PC-3 (cell line): ENCODE data around the gene CLASP1. TPM values are rescaled to one million over a fixed set of nuclear protein-coding genes. Genes with fewer than 3 reads are reported as not detected.
"Not testable (repeated sequence)": the region's sequence is repeated elsewhere in the genome, so short reads cannot be mapped to it uniquely, and the experiment has no call there.

Experiments
- ATAC-seq: fragments of 200-7000 bp; cut with Tn5 transposase; 2 replicates; pipeline ENCODE4 v1.9.1; 2020; ENCODE audit warnings: mild to moderate bottlenecking, moderate library complexity
- BruUV-seq: library from RNA; stranded (reverse); fragments of 400-500 nt; replicated peaks from 2 replicates; lab custom pipeline; 2021; lab: Mats Ljungman, UMichigan
- CTCF ChIA-PET: fragments of 300-600 bp; sonication (Branson Sonifier 250); formaldehyde crosslinking; loops from one replicate; lab custom pipeline; 2022; ENCODE audit warnings: antibody characterized with exemption; lab: Charles Lee
- POLR2A ChIA-PET: fragments of 300-600 bp; sonication (Branson Sonifier 250); formaldehyde crosslinking; loops from one replicate; lab custom pipeline; 2022; ENCODE audit warnings: antibody characterized with exemption; ENCODE audit not compliant: unreplicated experiment; lab: Charles Lee
- DNase-seq: peaks from one replicate; pipeline ENCODE4 v3.0.0-alpha.2; 2015
- H2AFZ ChIP-seq: fragments of 300-600 bp; sonication (generic); 2 replicates; pipeline ENCODE4 v1.6.0; 2016; ENCODE audit warnings: antibody characterized with exemption, low read length
- H3F3A ChIP-seq: fragments of 300-600 bp; sonication (generic); one replicate; pipeline ENCODE4 v1.6.0; 2017; ENCODE audit warnings: antibody characterized with exemption, low read length, control low read depth, mild to moderate bottlenecking; ENCODE audit not compliant: unreplicated experiment
- H3K27ac ChIP-seq: fragments of 300-600 bp; sonication (generic); 2 replicates; pipeline ENCODE4 v1.5.1; 2016; ENCODE audit warnings: mild to moderate bottlenecking, low read length
- H3K27me3 ChIP-seq: fragments of 300-600 bp; sonication (generic); 2 replicates; pipeline ENCODE4 v1.6.1; 2016; ENCODE audit warnings: low read length, mixed read lengths
- H3K36me3 ChIP-seq: fragments of 300-600 bp; sonication (generic); 2 replicates; pipeline ENCODE4 v1.6.1; 2016; ENCODE audit warnings: low read depth, mixed run types, low read length, mixed read lengths
- H3K4me1 ChIP-seq: fragments of 300-600 bp; sonication (generic); 2 replicates; pipeline ENCODE4 v1.5.1; 2016; ENCODE audit warnings: low read length; ENCODE audit not compliant: insufficient read depth
- H3K4me2 ChIP-seq: fragments of 300-600 bp; sonication (generic); 2 replicates; pipeline ENCODE4 v1.6.0; 2016; ENCODE audit warnings: low read length
- H3K4me3 ChIP-seq: fragments of 300-600 bp; sonication (generic); 2 replicates; pipeline ENCODE4 v1.5.1; 2016; ENCODE audit warnings: mild to moderate bottlenecking, low read length, mixed read lengths
- H3K79me2 ChIP-seq: fragments of 300-600 bp; sonication (generic); 2 replicates; pipeline ENCODE4 v1.6.1; 2017; ENCODE audit warnings: low read length, mixed read lengths
- H3K9ac ChIP-seq: fragments of 300-600 bp; sonication (generic); 2 replicates; pipeline ENCODE4 v1.6.0; 2016; ENCODE audit warnings: mild to moderate bottlenecking, low read length
- H3K9me2 ChIP-seq: fragments of 300-600 bp; sonication (generic); replicated peaks from 2 replicates; pipeline ENCODE4 v1.6.1; 2016; ENCODE audit warnings: mixed run types, low read length, mixed read lengths
- H3K9me3 ChIP-seq: fragments of 300-600 bp; sonication (generic); 2 replicates; pipeline ENCODE4 v1.6.1; 2016; ENCODE audit warnings: low read length, mixed read lengths
- H4K20me1 ChIP-seq: fragments of 300-600 bp; sonication (generic); 2 replicates; pipeline ENCODE4 v1.6.1; 2016; ENCODE audit warnings: low read length, mixed read lengths
- CTCF ChIP-seq: fragments of 300-600 bp; sonication (generic); conservative IDR thresholded peaks from 2 replicates; pipeline ENCODE4 v1.5.1; 2017; ENCODE audit warnings: antibody characterized with exemption, low read depth, mild to moderate bottlenecking, low read length
- EZH2 ChIP-seq: fragments of 300-600 bp; sonication (generic); IDR thresholded peaks from one replicate; pipeline ENCODE4 v1.6.1; 2017; ENCODE audit warnings: antibody characterized with exemption, mild to moderate bottlenecking, low read length; ENCODE audit not compliant: unreplicated experiment
- EZH2phosphoT487 ChIP-seq: fragments of 300-600 bp; sonication (generic); IDR thresholded peaks from 2 replicates; pipeline ENCODE4 v1.6.1; 2018; ENCODE audit warnings: mild to moderate bottlenecking, antibody characterized with exemption, low read length, borderline replicate concordance
- intact Hi-C: fragments of 100-400 bp; cut with micrococcal nuclease; formaldehyde crosslinking; loops from 2 replicates; pipeline ENCODE4 v1.9.0; 2023
- total RNA-seq: library from RNA; depleted of rRNA; stranded (reverse); fragments of >200 nt; gene quantifications from 2 replicates; pipeline ENCODE4 v1.2.3, GENCODE V29; 2014

The CLASP1 gene
- total RNA-seq, 1 experiment from 2014 or later, result 24.3 TPM

GRCh38 chr2:121333834-121334558 lies 315.3 kb downstream of the CLASP1 start:
- H2AFZ ChIP-seq, result no peak overlapping the region
- H3K36me3 ChIP-seq, result no peaks in the 10 kb centered on the region
- no peak for TF ChIP-seq CTCF
- H3K79me2 ChIP-seq, result no peaks in the 10 kb centered on the region
- H4K20me1 ChIP-seq, result no peaks in the 10 kb centered on the region
- H3K9me3 ChIP-seq, result no peaks in the 10 kb centered on the region
- no peaks in the 10 kb centered on the region for H3F3A ChIP-seq
- H3K9ac ChIP-seq, result no peak overlapping the region
- H3K4me2 ChIP-seq, result no peak overlapping the region
- intact Hi-C loops, result no loop called here
- POLR2A ChIA-PET, result no interaction called here
- ATAC-seq (no peak), DNase-seq (no peak)
- BruUV-seq, result no TSS peak
- no peaks in the 10 kb centered on the region for H3K27me3 ChIP-seq
- H3K9me2 ChIP-seq, result no peaks in the 10 kb centered on the region
- CTCF ChIA-PET, result interaction anchor here (0.6 kb wide), 1 partner anchor 238 kb away, joined by 3 read pairs; no protein-coding TSS in a partner anchor
- H3K27ac ChIP-seq, result no peak overlapping the region
- H3K4me3 ChIP-seq, result no peak overlapping the region
- H3K4me1 ChIP-seq, result no peaks in the 10 kb centered on the region

- ChIA-PET CTCF (no interaction called here), POLR2A (no interaction called here)
- Histone ChIP-seq H3K79me2 (no peaks in the 10 kb centered on the region), H3K4me3 (no peak overlapping the region), H3K4me2 (no peak overlapping the region), H3K9me3 (no peaks in the 10 kb centered on the region), H3K9me2 (no peaks in the 10 kb centered on the region), H3K36me3 (no peaks in the 10 kb centered on the region), H4K20me1 (no peaks in the 10 kb centered on the region), H3K27me3 (no peaks in the 10 kb centered on the region), H3K9ac (no peak overlapping the region), H3K27ac (no peak overlapping the region), H2AFZ (no peak overlapping the region), H3F3A (no peaks in the 10 kb centered on the region), H3K4me1 (no peaks in the 10 kb centered on the region)
- TF ChIP-seq EZH2, result no peak
- no peak for TF ChIP-seq EZH2phosphoT487
- TF ChIP-seq CTCF, result no peak
- intact Hi-C loops, result no loop called here
- ATAC-seq (no peak), DNase-seq (no peak)
- no TSS peak for BruUV-seq
Observed at GRCh38 chr2:121333231-121333630, 316.0 kb downstream of the CLASP1 start.

GRCh38 chr2:121331324-121331723 lies 317.9 kb downstream of the CLASP1 start:
- DNase-seq, H3K9ac ChIP-seq, H4K20me1 ChIP-seq, H3F3A ChIP-seq, H3K9me3 ChIP-seq, intact Hi-C loops, H3K79me2 ChIP-seq, H3K27ac ChIP-seq, H3K4me1 ChIP-seq, H3K27me3 ChIP-seq, H3K4me3 ChIP-seq, CTCF ChIA-PET, BruUV-seq, H3K4me2 ChIP-seq, ATAC-seq, H3K36me3 ChIP-seq, H3K9me2 ChIP-seq, POLR2A ChIA-PET, H2AFZ ChIP-seq: not testable (repeated sequence)
